Endodermal cell (in vitro differentiated cells): ENCODE data around the gene RPS6KC1. TPM values are rescaled to one million over a fixed set of nuclear protein-coding genes. Genes with fewer than 3 reads are reported as not detected.
"Not testable (repeated sequence)": the region's sequence is repeated elsewhere in the genome, so short reads cannot be mapped to it uniquely, and the experiment has no call there.

Experiments
- DNase-seq: peaks from one replicate; pipeline ENCODE4 v3.0.0-alpha.2; 2017
- H3K27ac ChIP-seq: 2 replicates; pipeline ENCODE4 v1.5.1; 2013; ENCODE audit warnings: mild to moderate bottlenecking, low read depth, low read length, moderate library complexity
- H3K27me3 ChIP-seq: 2 replicates; pipeline ENCODE4 v1.6.1; 2013; ENCODE audit warnings: mild to moderate bottlenecking, low read length, moderate library complexity; ENCODE audit not compliant: insufficient read depth, control insufficient read depth, poor library complexity, severe bottlenecking
- H3K36me3 ChIP-seq: 2 replicates; pipeline ENCODE4 v1.7.0; 2013; ENCODE audit warnings: mild to moderate bottlenecking, low read length, moderate library complexity; ENCODE audit not compliant: control insufficient read depth, insufficient read depth
- H3K4me1 ChIP-seq: one replicate; pipeline ENCODE4 v1.7.0; 2013; ENCODE audit warnings: low read length; ENCODE audit not compliant: control insufficient read depth, insufficient read depth
- H3K4me3 ChIP-seq: 2 replicates; pipeline ENCODE4 v1.5.1; 2013; ENCODE audit warnings: mild to moderate bottlenecking, low read length, moderate library complexity
- H3K9ac ChIP-seq: 2 replicates; pipeline ENCODE4 v1.6.1; 2013; ENCODE audit warnings: mild to moderate bottlenecking, low read length, moderate library complexity; ENCODE audit not compliant: poor library complexity, severe bottlenecking; ENCODE audit errors: extremely low read depth
- H3K9me3 ChIP-seq: 2 replicates; pipeline ENCODE4 v1.6.1; 2013; ENCODE audit warnings: mild to moderate bottlenecking, low read length, moderate library complexity; ENCODE audit not compliant: control insufficient read depth
- H3K27ac Mint-ChIP-seq: 2 replicates; pipeline ENCODE4 v1.8.0; 2020; ENCODE audit warnings: mixed read lengths
- H3K27me3 Mint-ChIP-seq: 2 replicates; pipeline ENCODE4 v1.8.0; 2021; ENCODE audit warnings: mild to moderate bottlenecking, mixed read lengths; ENCODE audit not compliant: insufficient read depth
- H3K36me3 Mint-ChIP-seq: 2 replicates; pipeline ENCODE4 v1.8.0; 2020; ENCODE audit warnings: low read depth, mixed read lengths
- H3K4me1 Mint-ChIP-seq: 2 replicates; pipeline ENCODE4 v1.8.0; 2020; ENCODE audit warnings: mixed read lengths
- H3K4me3 Mint-ChIP-seq: 2 replicates; pipeline ENCODE4 v1.8.0; 2020; ENCODE audit warnings: mild to moderate bottlenecking, moderate library complexity, mixed read lengths
- H3K9me3 Mint-ChIP-seq: 2 replicates; pipeline ENCODE4 v1.8.0; 2020; ENCODE audit warnings: mild to moderate bottlenecking, mixed read lengths
- CTCF ChIP-seq: fragments of 200-600 bp; sonication (generic); conservative IDR thresholded peaks from 2 replicates; pipeline ENCODE4 v1.5.0; 2021; ENCODE audit warnings: antibody characterized with exemption, mild to moderate bottlenecking
- WGBS, 2 experiments: methylation state at CpG; one replicate each; pipeline versions ENCODE4 v1.1.5 to v1.1.7; 2013; ENCODE audit warnings: missing lambda C conversion rate in 2 of 2, mixed read lengths in 1 of 2; ENCODE audit not compliant: insufficient coverage in 1 of 2, insufficient read length in 1 of 2; 5-methylcytosine and 5-hydroxymethylcytosine counted together
- total RNA-seq, 2 donors: library from RNA; stranded (reverse); fragmentation: NEBNext Ultra II Directional in 1 of 2; extraction: Animal tissue kit (Norgen Biotek cat#: 25700) in 1 of 2; gene quantifications; 2 replicates in 1 of 2; 3 replicates in 1 of 2; pipeline ENCODE4 v1.2.1, GENCODE V29; 2021

Gene RPS6KC1
- total RNA-seq, 2 donors from 2014 or later, result 31.4 to 36.3 TPM

- no peak for DNase-seq
- 92 to 100% methylated on average over 3 of the region's 3 CpGs for WGBS, 2 experiments
- Mint-ChIP-seq H3K27me3 (no peaks in the 10 kb centered on the region), H3K36me3 (peaks cover 42% of the 10 kb centered on the region), H3K4me3 (no peak overlapping the region), H3K4me1 (no peaks in the 10 kb centered on the region), H3K9me3 (peaks cover 22% of the 10 kb centered on the region), H3K27ac (no peak overlapping the region)
- H3K9me3 ChIP-seq, result peaks cover 27% of the 10 kb centered on the region
- H3K36me3 ChIP-seq, result peaks cover 14% of the 10 kb centered on the region
- no peak overlapping the region for H3K4me3 ChIP-seq
- no peaks in the 10 kb centered on the region for H3K4me1 ChIP-seq
- no peak for TF ChIP-seq CTCF
- H3K9ac ChIP-seq, result no peak overlapping the region
- no peak overlapping the region for H3K27ac ChIP-seq
- no peaks in the 10 kb centered on the region for H3K27me3 ChIP-seq
Observed at GRCh38 chr1:213154056-213154685, 103.1 kb downstream of the RPS6KC1 start.

- H3K4me1 ChIP-seq, result no peaks in the 10 kb centered on the region
- H3K9ac ChIP-seq, result no peak overlapping the region
- H3K27me3 Mint-ChIP-seq, result no peaks in the 10 kb centered on the region
- no peak overlapping the region for H3K4me3 Mint-ChIP-seq
- no peaks in the 10 kb centered on the region for H3K27me3 ChIP-seq
- peaks cover 15% of the 10 kb centered on the region for H3K36me3 ChIP-seq
- WGBS, 2 experiments, result 86 to 100% methylated on average over 1 to 5 of the region's 5 CpGs
- no peak for DNase-seq
- TF ChIP-seq CTCF, result no peak
- H3K36me3 Mint-ChIP-seq, result peaks cover 37% of the 10 kb centered on the region
- H3K4me1 Mint-ChIP-seq, result no peaks in the 10 kb centered on the region
- peaks cover 14% of the 10 kb centered on the region for H3K9me3 ChIP-seq
- peaks cover 5% of the 10 kb centered on the region for H3K9me3 Mint-ChIP-seq
- H3K27ac Mint-ChIP-seq, result no peak overlapping the region
- H3K4me3 ChIP-seq, result no peak overlapping the region
- H3K27ac ChIP-seq, result no peak overlapping the region
Observed at GRCh38 chr1:213159376-213159775, 108.3 kb downstream of the RPS6KC1 start.

GRCh38 chr1:213160442-213160841, 109.4 kb downstream of the RPS6KC1 start:
- H3K27me3 Mint-ChIP-seq, H3K4me3 ChIP-seq, H3K27ac Mint-ChIP-seq, H3K9ac ChIP-seq, DNase-seq, H3K9me3 Mint-ChIP-seq, H3K27ac ChIP-seq, H3K27me3 ChIP-seq, H3K4me1 ChIP-seq, H3K4me1 Mint-ChIP-seq, H3K4me3 Mint-ChIP-seq: not testable (repeated sequence)
- H3K36me3 ChIP-seq, result peaks cover 14% of the 10 kb centered on the region
- H3K36me3 Mint-ChIP-seq, result peaks cover 37% of the 10 kb centered on the region
- peaks cover 13% of the 10 kb centered on the region for H3K9me3 ChIP-seq
- WGBS, 2 experiments, result 94% methylated on average over 1 of the region's 2 CpGs; no CpG with 5 or more reads in 1 of the 2 experiments

GRCh38 chr1:213162338-213162737, 111.3 kb downstream of the RPS6KC1 start:
- Mint-ChIP-seq H3K9me3 (peaks cover 5% of the 10 kb centered on the region), H3K4me1 (no peaks in the 10 kb centered on the region), H3K27ac (no peak overlapping the region), H3K27me3 (no peaks in the 10 kb centered on the region), H3K4me3 (no peak overlapping the region), H3K36me3 (peaks cover 28% of the 10 kb centered on the region)
- no peak overlapping the region for H3K27ac ChIP-seq
- no peak for TF ChIP-seq CTCF
- no peak for DNase-seq
- H3K9me3 ChIP-seq, result peaks cover 7% of the 10 kb centered on the region
- H3K9ac ChIP-seq, result no peak overlapping the region
- WGBS, 2 experiments, result 90 to 92% methylated on average over 2 of the region's 2 CpGs
- no peaks in the 10 kb centered on the region for H3K4me1 ChIP-seq
- H3K27me3 ChIP-seq, result no peaks in the 10 kb centered on the region
- peaks cover 10% of the 10 kb centered on the region for H3K36me3 ChIP-seq
- no peak overlapping the region for H3K4me3 ChIP-seq
